GM12801 (cell line): ENCODE measurements around the gene TERB1.

Experiments
- TF ChIP-seq, protein P1 (sequence below): IDR thresholded peaks from one replicate; pipeline ENCODE4 v1.5.1; 2011; ENCODE audit warnings: control low read depth; ENCODE audit not compliant: insufficient read length; ENCODE audit errors: extremely low read depth

TERB1 gene

DNA sequence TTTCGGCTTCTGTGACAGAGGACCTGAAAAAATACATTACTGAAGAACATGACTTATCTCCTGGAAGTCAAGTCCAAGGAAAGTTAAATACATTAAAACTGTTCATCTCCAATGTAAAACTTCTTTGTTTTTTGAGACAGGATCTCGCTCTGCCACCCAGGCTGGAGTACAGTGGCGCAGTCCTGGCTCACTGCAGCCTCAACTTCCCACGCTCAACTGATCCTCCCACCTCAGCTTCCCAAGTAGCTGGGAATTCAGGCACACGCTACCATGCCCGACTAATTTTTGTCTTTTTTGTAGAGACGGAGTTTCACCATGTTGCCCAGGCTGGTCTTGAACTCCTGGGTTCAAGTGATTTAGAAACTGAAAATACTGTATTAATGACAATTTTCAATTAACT is 9.7 kb upstream of the TERB1 start:
- TF ChIP-seq, protein P1, sequence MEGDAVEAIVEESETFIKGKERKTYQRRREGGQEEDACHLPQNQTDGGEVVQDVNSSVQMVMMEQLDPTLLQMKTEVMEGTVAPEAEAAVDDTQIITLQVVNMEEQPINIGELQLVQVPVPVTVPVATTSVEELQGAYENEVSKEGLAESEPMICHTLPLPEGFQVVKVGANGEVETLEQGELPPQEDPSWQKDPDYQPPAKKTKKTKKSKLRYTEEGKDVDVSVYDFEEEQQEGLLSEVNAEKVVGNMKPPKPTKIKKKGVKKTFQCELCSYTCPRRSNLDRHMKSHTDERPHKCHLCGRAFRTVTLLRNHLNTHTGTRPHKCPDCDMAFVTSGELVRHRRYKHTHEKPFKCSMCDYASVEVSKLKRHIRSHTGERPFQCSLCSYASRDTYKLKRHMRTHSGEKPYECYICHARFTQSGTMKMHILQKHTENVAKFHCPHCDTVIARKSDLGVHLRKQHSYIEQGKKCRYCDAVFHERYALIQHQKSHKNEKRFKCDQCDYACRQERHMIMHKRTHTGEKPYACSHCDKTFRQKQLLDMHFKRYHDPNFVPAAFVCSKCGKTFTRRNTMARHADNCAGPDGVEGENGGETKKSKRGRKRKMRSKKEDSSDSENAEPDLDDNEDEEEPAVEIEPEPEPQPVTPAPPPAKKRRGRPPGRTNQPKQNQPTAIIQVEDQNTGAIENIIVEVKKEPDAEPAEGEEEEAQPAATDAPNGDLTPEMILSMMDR = no peak

DNA sequence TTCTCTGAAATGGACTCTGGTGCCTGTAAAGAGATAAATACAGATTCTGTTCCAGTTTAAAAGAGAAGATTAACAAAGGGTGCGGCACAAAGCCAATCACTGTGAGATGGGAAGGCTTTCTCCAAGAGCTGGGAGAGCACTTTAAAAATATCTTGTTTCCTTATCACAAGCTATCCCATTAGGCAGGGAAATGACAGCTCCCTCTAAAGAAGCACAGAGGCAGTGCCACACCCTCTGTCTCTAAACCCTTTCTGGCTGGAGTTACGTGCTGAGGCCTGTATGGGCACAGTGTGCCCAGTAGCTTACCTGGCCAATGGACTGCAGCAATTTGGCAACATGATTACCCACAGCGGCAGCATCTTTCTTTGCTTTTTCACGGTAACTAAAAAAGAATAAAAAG is 9.0 kb upstream of the TERB1 start:
- TF ChIP-seq, protein P1 = no peak

DNA sequence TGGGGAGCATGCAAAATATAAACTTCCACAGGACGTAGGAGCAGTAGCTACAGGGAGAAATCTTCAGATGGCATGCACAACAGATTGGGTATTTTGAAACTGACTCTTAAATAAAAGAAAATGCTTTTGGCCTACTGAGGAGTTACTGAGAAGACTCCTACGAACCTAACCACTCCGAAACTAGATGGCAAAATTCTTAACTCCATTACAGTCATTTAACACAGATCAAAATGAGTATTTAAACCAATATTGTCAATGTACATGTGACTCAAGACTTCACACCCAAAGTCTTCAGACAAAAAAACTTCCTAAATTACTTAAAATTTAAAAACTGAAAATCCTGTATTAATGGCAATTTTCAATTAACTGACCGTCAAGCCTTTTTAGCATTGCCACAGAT is 8.4 kb upstream of the TERB1 start:
- TF ChIP-seq, protein P1 = no peak

DNA sequence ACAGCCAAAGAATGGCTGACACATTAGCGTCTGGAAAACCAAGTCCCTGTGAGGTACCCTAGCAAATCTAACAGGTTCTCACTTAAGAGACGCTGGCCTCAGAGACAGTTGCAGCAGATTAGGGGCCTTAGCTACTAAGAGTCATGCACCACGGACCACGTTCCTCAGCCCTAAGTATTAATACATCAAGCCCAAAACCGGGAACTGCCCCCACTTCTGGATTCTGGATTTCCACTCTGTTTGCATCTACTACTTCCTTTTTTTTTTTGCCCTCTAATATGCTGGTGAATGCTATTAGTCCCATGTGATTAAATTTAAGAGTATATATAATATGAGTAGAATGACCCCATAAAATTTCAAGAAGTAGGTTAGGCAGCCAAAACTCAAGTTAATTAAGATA is 775 bp upstream of the TERB1 start:
- TF ChIP-seq, protein P1 = no peak

DNA sequence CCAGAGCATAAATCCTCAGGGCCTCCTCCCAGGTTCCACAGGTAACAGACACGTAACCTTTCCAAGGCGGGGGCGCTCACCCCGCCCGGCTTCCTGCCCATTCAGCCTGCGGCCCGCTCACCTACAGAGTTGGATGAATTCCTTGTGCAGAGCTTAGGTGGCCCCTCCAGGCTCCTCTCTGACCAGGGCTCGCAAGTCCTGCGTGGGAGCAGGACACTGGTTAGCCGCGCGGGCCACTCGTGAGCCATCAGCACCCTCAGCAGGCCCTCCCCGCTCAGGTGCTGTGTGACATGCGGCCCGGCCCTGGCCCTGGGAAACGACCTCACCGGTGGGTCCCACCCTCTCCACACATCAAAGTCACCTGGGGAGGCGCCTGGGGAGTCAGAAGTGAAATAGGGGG is 528 bp downstream of the TERB1 start:
- TF ChIP-seq, protein P1 = no peak

DNA sequence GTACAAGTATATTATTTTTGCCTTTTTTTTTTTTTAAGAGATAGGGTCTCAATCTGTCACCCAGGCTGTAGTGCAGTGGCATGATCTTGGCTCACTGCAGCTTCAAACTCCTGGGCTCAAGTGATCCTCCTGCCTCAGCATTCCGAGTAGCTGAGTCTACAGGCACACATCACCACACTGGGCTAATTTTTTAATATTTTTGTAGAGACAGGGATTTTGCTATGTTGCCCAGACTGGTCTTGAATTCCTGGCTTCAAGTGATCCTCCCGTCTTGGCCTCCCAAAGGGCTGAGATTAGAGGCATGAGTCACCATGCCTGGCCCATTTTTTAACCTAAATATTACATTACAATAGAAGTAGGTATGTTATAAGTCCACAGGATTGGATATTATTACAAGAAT is 3.2 kb downstream of the TERB1 start:
- TF ChIP-seq, protein P1 = no peak

DNA sequence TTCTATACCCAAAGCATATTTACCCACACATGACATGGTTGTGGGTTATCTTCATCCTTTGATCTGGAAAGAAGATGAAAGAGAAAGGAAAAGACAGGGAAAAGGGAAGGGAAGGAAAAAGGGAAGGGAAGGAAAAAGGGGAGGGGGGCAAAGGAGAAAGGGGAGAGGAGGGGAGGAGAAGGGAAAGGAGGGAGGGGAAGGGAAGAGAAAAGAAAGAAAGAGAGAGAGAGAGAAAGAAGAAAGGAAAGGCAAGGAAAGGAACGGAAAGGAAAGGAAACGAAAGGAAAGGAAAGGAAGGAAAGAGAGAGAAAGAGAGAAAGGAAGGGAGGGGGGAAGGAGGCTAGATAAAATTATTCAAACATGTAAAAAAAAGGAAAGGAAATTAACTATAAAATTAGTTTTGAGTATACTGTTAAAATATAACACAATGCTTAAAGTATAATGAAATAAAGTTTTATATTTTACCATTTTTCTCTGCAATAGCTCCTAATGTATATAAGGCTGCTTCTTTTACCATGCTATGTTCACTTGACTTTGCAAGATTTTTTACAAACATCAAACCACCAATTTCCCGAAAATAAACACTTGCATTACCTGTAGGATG is 11.2 kb downstream of the TERB1 start:
- TF ChIP-seq, protein P1 = no peak
